Epithelial cell of esophagus (primary cell): ENCODE data around the gene SIMC1.

Experiments used
- DNase-seq: peaks from one replicate; pipeline ENCODE4 v3.0.0; 2010; ENCODE audit warnings: low read depth
- H3K4me3 ChIP-seq: 2 replicates; pipeline ENCODE4 v1.5.1; 2011; ENCODE audit warnings: mild to moderate bottlenecking, low read length, control low read depth
- CTCF ChIP-seq: IDR thresholded peaks from 2 replicates; pipeline ENCODE4 v1.5.1; 2011; ENCODE audit warnings: low read depth, mild to moderate bottlenecking, low read length, control low read depth, inconsistent platforms; ENCODE audit not compliant: insufficient read depth; ENCODE audit errors: missing control alignments

Gene SIMC1

DNA sequence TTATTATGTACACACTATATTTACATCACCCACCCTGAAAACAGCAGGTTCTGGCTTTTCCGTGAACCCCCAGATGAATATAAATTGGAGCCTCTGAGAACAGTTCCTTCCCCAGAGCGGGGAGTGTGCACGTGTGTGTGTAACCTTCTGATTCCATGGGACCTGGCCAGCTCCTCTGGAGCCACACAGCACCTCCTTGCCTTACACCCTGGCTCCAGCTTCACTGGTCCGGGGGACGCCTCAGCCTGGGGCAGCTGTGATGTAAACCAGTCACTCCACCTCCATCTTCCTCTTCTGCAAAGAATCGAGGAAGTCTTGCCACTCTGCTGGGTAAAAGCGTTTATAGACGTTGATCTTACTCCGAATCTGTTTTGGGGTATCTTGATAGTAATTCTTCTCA lies 145.7 kb downstream of the SIMC1 start:
- H3K4me3 ChIP-seq, result no peak overlapping the region
- no peak for TF ChIP-seq CTCF
- DNase-seq, result no peak

DNA sequence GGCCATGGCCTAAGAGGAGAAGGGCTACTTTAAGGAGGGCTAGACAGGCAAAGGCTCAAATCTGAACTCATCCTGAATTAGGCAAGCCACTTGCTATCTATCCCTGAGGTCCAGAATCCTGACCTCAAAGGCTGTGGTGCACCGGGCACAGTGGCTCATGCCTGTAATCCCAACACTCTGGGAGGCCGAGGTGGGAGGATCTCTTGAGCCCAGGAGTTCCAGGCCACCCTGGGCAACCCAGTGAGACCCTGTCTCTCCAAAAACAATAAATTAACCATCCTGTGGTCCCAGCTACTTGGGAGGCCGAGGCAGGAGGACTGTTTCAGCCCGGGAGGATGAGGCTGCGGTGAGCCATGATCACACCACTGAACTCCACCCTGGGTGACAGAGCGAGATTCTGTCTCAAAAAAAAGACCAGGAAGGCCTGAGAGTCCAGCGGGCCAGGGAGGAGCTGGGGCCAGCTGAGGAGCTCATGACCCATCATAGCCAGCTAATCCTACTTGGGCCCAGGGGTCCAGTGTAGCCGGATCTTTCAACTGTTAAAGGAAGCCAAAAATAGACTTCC lies 146.2 kb downstream of the SIMC1 start:
- no peak overlapping the region for H3K4me3 ChIP-seq
- TF ChIP-seq CTCF, result no peak
- no peak for DNase-seq

- TF ChIP-seq CTCF, result no peak
- DNase-seq, result no peak
- no peak overlapping the region for H3K4me3 ChIP-seq
These were observed 146.8 kb downstream of the SIMC1 start for GRCh38 chr5:176384991-176385390.

DNA sequence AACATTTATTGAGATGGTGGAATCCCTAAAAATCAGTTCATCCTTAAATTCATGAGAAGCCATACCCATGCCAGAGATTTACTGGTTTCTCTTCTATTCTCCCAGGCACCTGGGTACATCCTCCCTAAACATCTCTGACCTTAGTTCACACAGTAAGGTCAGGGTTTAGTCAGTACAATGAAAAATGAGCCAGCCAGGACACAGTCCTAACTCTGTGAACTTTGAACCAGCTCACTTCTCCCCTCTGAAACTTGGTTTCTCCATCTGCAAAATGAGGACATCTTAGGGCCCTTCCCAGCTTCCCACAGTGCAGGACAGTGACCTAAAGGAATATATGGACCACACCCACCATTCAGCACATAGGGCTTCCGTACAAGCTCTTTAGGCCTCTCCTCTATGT lies 148.3 kb downstream of the SIMC1 start:
- no peak for TF ChIP-seq CTCF
- DNase-seq, result no peak
- peak overlapping the region; percentile 94 for H3K4me3 ChIP-seq

DNA sequence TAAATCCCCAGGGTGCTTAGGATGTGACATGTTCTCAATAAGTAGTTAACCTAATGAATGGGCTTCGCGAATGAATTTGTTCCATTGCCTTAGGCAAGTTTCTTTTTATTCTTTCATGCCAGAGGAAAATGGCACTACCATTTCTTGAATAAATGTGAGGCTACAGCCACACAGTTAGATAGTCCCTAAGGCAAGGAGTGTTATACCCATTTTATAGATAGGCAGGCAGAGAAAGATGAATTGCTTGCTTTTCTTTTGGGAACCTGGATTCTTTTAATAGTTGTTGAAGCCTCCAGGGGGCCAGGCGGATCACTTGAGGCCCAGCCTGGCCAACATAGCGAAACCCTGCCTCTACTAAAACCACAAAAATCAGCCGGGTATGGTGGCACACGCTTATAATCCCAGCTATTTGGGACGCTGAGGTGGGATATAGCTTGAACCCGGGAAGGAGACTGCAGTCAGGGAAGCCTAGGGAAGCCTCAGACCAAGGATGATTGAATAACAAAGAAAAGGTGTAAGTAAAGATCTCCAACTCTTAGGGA lies 149.2 kb downstream of the SIMC1 start:
- TF ChIP-seq CTCF, result no peak
- peak overlapping the region; percentile 94 for H3K4me3 ChIP-seq
- no peak for DNase-seq

GRCh38 chr5:176388003-176388443 lies 149.8 kb downstream of the SIMC1 start:
- DNase-seq, result no peak
- peak overlapping the region; percentile 94 for H3K4me3 ChIP-seq
- TF ChIP-seq CTCF, result no peak
